GM23248 (cell line): ENCODE data around the gene HCFC1R1.
"Not testable (repeated sequence)": the region's sequence is repeated elsewhere in the genome, so short reads cannot be mapped to it uniquely, and the experiment has no call there.

Experiments
- EZH2 ChIP-seq: fragments of 200-600 bp; sonication (generic); IDR thresholded peaks from 2 replicates; pipeline ENCODE4 v1.6.1; 2018; ENCODE audit warnings: antibody characterized with exemption, mild to moderate bottlenecking; ENCODE audit not compliant: insufficient read depth, poor library complexity, severe bottlenecking
- EZH2phosphoT487 ChIP-seq: fragments of 200-600 bp; sonication (generic); IDR thresholded peaks from 2 replicates; pipeline ENCODE4 v1.6.1; 2018; ENCODE audit warnings: antibody characterized with exemption, moderate library complexity, mild to moderate bottlenecking, low read depth; ENCODE audit not compliant: insufficient read depth

DNA sequence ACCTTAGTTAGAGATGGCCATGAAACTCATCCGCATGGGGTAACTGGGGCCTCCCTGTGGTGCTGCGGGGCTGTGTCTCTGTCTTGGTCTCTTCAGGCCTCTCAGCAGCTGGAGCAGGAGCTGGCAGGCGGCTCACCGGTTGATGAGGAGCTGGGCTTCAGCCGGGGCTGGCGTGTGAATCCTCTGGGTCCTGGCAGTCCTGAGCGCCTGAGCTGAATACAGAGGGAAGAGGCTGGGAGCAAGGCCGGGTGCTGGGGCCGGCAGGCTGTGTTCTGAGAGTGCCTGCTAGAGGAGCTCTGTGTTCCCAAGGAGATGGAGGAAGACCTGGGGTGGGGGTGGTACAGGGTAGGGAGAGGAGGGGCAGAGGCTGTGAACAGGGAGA, 32.0 kb upstream of the HCFC1R1 start:
- TF ChIP-seq EZH2, EZH2phosphoT487: not testable (repeated sequence)
